ENCODE results near the gene DOCK8.

The DOCK8 gene

GRCh38 chr9:472479-473075, 257.9 kb downstream of the DOCK8 start:
- Histone ChIP-seq H3K36me3 (ENCODE audit: control insufficient read depth in 2 of 2, insufficient read depth in 2 of 2, low read length in 2 of 2) (no peaks in the 10 kb centered on the region), H3K27ac (ENCODE audit: low read length) (no peak overlapping the region), H3K4me3 (ENCODE audit: low read length in 2 of 2) (no peak overlapping the region), H3K9ac (ENCODE audit: low read length in 2 of 2) (no peak overlapping the region), H3K27me3 (ENCODE audit: control insufficient read depth in 1 of 2, insufficient read depth in 2 of 2, low read length in 2 of 2) (no peaks in the 10 kb centered on the region), H3K4me1 (ENCODE audit: control insufficient read depth, insufficient read depth, low read length) (peaks cover 17% of the 10 kb centered on the region), H3K9me3 (ENCODE audit: control insufficient read depth in 2 of 2, low read length in 2 of 2) (no peaks in the 10 kb centered on the region)

DNA sequence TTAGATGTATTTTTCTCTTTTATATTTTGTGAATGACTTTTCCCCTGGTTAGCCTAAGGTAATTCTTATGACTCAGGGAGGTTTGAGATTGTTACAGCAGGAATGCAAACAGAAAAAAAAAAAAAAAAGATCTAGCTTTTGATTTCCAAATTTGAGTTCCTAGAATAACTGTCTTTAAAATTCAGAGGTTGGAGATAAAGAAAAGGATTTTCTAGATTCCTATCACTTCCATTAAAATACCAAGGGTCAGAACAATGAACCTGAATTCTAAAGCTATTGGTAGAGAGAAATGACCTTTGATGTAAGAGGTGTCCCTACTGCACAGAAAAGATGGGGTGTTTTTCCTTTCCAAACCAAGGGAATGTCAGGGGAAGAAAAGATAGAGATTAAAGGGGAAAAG, 262.5 kb downstream of the DOCK8 start:
- no peak overlapping the region for H3K27ac ChIP-seq (ENCODE audit: low read length)
- no peaks in the 10 kb centered on the region for H3K27me3 ChIP-seq (ENCODE audit: control insufficient read depth in 1 of 2, insufficient read depth in 2 of 2, low read length in 2 of 2)
- no peak overlapping the region for H3K4me3 ChIP-seq (ENCODE audit: low read length in 2 of 2)
- H3K9ac ChIP-seq (ENCODE audit: low read length in 2 of 2), result no peak overlapping the region
- no peaks in the 10 kb centered on the region for H3K9me3 ChIP-seq (ENCODE audit: control insufficient read depth in 2 of 2, low read length in 2 of 2)
- no peaks in the 10 kb centered on the region for H3K4me1 ChIP-seq (ENCODE audit: control insufficient read depth, insufficient read depth, low read length)
- H3K36me3 ChIP-seq (ENCODE audit: control insufficient read depth in 2 of 2, insufficient read depth in 2 of 2, low read length in 2 of 2), result no peaks in the 10 kb centered on the region

- Histone ChIP-seq H3K4me3 (ENCODE audit: low read length in 2 of 2) (no peak overlapping the region), H3K27me3 (ENCODE audit: control insufficient read depth in 1 of 2, insufficient read depth in 2 of 2, low read length in 2 of 2) (no peaks in the 10 kb centered on the region), H3K9me3 (ENCODE audit: control insufficient read depth in 2 of 2, low read length in 2 of 2) (no peaks in the 10 kb centered on the region), H3K9ac (ENCODE audit: low read length in 2 of 2) (no peak overlapping the region), H3K4me1 (ENCODE audit: control insufficient read depth, insufficient read depth, low read length) (no peaks in the 10 kb centered on the region), H3K36me3 (ENCODE audit: control insufficient read depth in 2 of 2, insufficient read depth in 2 of 2, low read length in 2 of 2) (no peaks in the 10 kb centered on the region), H3K27ac (ENCODE audit: low read length) (no peak overlapping the region)
Measured at GRCh38 chr9:479304-479970, 264.8 kb downstream of the DOCK8 start.

GRCh38 chr9:479971-480350, 265.3 kb downstream of the DOCK8 start:
- no peaks in the 10 kb centered on the region for H3K4me1 ChIP-seq (ENCODE audit: control insufficient read depth, insufficient read depth, low read length)
- H3K9ac ChIP-seq (ENCODE audit: low read length in 2 of 2), result no peak overlapping the region
- no peak overlapping the region for H3K27ac ChIP-seq (ENCODE audit: low read length)
- H3K9me3 ChIP-seq (ENCODE audit: control insufficient read depth in 2 of 2, low read length in 2 of 2), result no peaks in the 10 kb centered on the region
- no peak overlapping the region for H3K4me3 ChIP-seq (ENCODE audit: low read length in 2 of 2)
- no peaks in the 10 kb centered on the region for H3K27me3 ChIP-seq (ENCODE audit: control insufficient read depth in 1 of 2, insufficient read depth in 2 of 2, low read length in 2 of 2)
- no peaks in the 10 kb centered on the region for H3K36me3 ChIP-seq (ENCODE audit: control insufficient read depth in 2 of 2, insufficient read depth in 2 of 2, low read length in 2 of 2)

GRCh38 chr9:482739-483138, 268.1 kb downstream of the DOCK8 start:
- Histone ChIP-seq H3K36me3 (ENCODE audit: control insufficient read depth in 2 of 2, insufficient read depth in 2 of 2, low read length in 2 of 2) (no peaks in the 10 kb centered on the region), H3K27me3 (ENCODE audit: control insufficient read depth in 1 of 2, insufficient read depth in 2 of 2, low read length in 2 of 2) (no peaks in the 10 kb centered on the region)

DNA sequence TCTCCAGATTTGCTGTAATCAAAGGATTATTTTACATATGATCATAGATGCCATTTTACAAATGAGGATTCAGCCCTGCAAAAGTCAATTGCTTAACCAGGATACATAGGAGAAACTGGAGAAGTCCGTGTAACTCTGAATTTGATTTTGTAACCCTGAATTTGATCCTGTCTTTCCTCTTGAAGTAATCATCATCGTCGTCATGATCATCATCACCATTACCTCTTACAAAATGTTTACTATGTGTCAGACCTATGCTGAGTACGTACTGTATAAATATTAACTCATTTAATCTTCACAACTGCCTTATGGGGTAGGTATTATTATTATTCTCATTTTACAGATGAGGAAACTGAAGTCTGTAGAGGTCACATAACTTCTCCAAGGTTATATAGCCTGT, 271.5 kb downstream of the DOCK8 start:
- Histone ChIP-seq H3K27me3 (ENCODE audit: control insufficient read depth in 1 of 2, insufficient read depth in 2 of 2, low read length in 2 of 2) (no peaks in the 10 kb centered on the region), H3K4me1 (ENCODE audit: control insufficient read depth, insufficient read depth, low read length) (no peaks in the 10 kb centered on the region), H3K4me3 (ENCODE audit: low read length in 2 of 2) (no peak overlapping the region), H3K36me3 (ENCODE audit: control insufficient read depth in 2 of 2, insufficient read depth in 2 of 2, low read length in 2 of 2) (no peaks in the 10 kb centered on the region), H3K9me3 (ENCODE audit: control insufficient read depth in 2 of 2, low read length in 2 of 2) (no peaks in the 10 kb centered on the region), H3K9ac (ENCODE audit: low read length in 2 of 2) (no peak overlapping the region), H3K27ac (ENCODE audit: low read length) (no peak overlapping the region)

More at GRCh38 chr9:482739-483138, 268.1 kb downstream of the DOCK8 start:
- H3K4me1 ChIP-seq (ENCODE audit: control insufficient read depth, insufficient read depth, low read length), result no peaks in the 10 kb centered on the region
- no peak overlapping the region for H3K27ac ChIP-seq (ENCODE audit: low read length)
- H3K9ac ChIP-seq (ENCODE audit: low read length in 2 of 2), result no peak overlapping the region
- H3K4me3 ChIP-seq (ENCODE audit: low read length in 2 of 2), result no peak overlapping the region
- H3K9me3 ChIP-seq (ENCODE audit: control insufficient read depth in 2 of 2, low read length in 2 of 2), result no peaks in the 10 kb centered on the region

- Histone ChIP-seq H3K4me1 (ENCODE audit: control insufficient read depth, insufficient read depth, low read length) (no peaks in the 10 kb centered on the region), H3K9ac (ENCODE audit: low read length in 2 of 2) (no peak overlapping the region), H3K27ac (ENCODE audit: low read length) (no peak overlapping the region), H3K27me3 (ENCODE audit: control insufficient read depth in 1 of 2, insufficient read depth in 2 of 2, low read length in 2 of 2) (no peaks in the 10 kb centered on the region), H3K4me3 (ENCODE audit: low read length in 2 of 2) (no peak overlapping the region), H3K9me3 (ENCODE audit: control insufficient read depth in 2 of 2, low read length in 2 of 2) (no peaks in the 10 kb centered on the region), H3K36me3 (ENCODE audit: control insufficient read depth in 2 of 2, insufficient read depth in 2 of 2, low read length in 2 of 2) (no peaks in the 10 kb centered on the region)
Measured at GRCh38 chr9:487429-487828, 272.8 kb downstream of the DOCK8 start.

DNA sequence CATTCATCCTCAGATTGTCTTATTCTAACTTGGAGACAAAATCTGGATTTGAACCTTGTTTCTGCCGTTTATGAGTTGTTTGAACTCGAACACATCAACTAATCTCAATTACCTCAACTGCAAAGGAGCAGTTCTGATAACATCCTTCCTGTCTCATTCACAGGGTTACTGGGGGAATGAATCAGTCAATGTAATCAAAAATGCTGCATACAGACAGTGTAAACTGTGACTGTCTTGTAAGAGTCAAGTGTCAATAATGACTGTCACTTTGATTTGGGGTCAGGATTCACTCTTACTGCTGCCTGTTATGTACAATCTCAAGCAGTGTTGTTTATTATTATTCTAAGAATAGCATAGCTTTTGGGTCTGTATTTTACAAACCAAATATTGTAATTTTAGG, 273.8 kb downstream of the DOCK8 start:
- Histone ChIP-seq H3K27me3 (ENCODE audit: control insufficient read depth in 1 of 2, insufficient read depth in 2 of 2, low read length in 2 of 2) (no peaks in the 10 kb centered on the region), H3K9ac (ENCODE audit: low read length in 2 of 2) (no peak overlapping the region), H3K4me3 (ENCODE audit: low read length in 2 of 2) (no peak overlapping the region), H3K27ac (ENCODE audit: low read length) (no peak overlapping the region), H3K36me3 (ENCODE audit: control insufficient read depth in 2 of 2, insufficient read depth in 2 of 2, low read length in 2 of 2) (no peaks in the 10 kb centered on the region), H3K9me3 (ENCODE audit: control insufficient read depth in 2 of 2, low read length in 2 of 2) (no peaks in the 10 kb centered on the region), H3K4me1 (ENCODE audit: control insufficient read depth, insufficient read depth, low read length) (no peaks in the 10 kb centered on the region)

DNA sequence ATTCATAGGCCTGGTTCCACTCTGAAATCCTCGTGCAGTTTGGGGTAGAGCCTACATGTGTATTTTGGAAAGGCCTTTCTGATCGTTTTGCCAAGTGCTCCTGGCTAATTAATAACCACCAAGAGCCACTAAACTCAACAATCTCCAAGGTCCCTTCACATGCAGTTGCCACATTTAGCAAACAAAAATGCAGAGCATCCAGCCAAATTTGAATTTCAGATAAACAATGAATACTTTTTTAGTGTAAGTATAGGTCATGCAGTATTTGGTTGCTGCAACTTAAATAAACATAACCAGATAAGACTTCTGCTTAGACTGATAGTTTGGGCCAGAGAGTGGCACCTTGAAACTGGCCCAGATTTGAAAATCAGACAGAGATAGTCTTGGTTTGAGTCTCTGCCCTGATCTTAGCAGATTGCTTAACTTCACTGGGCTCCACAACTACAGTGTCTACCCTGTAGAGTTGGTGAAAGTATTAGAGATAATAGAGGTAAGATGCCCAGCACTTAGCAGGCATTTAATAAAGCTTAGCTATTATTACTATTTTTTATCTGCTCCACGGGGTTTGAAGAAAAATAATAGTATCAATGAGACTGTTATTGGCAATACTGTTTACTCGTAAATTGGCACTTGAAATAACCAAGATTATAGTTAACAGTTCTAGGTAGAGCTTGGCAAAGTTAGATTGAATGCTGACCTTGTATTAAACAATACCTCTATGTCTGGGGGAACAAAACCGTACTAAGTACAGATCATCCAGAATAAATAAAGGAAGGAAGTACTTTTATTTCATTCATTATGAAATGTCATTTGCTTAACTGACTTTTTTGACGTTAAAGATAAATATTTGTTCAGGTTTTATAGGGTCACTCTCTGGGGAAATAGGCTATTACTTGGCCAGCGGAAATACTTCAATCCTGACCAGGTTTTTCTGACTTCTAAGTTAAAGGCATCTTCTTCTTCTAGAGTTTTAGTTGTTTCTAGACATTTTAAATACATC, 274.8 kb downstream of the DOCK8 start:
- no peaks in the 10 kb centered on the region for H3K27me3 ChIP-seq (ENCODE audit: control insufficient read depth in 1 of 2, insufficient read depth in 2 of 2, low read length in 2 of 2)
- H3K9ac ChIP-seq (ENCODE audit: low read length in 2 of 2), result no peak overlapping the region
- H3K4me1 ChIP-seq (ENCODE audit: control insufficient read depth, insufficient read depth, low read length), result no peaks in the 10 kb centered on the region
- H3K4me3 ChIP-seq (ENCODE audit: low read length in 2 of 2), result no peak overlapping the region
- H3K9me3 ChIP-seq (ENCODE audit: control insufficient read depth in 2 of 2, low read length in 2 of 2), result no peaks in the 10 kb centered on the region
- no peaks in the 10 kb centered on the region for H3K36me3 ChIP-seq (ENCODE audit: control insufficient read depth in 2 of 2, insufficient read depth in 2 of 2, low read length in 2 of 2)
- no peak overlapping the region for H3K27ac ChIP-seq (ENCODE audit: low read length)

DNA sequence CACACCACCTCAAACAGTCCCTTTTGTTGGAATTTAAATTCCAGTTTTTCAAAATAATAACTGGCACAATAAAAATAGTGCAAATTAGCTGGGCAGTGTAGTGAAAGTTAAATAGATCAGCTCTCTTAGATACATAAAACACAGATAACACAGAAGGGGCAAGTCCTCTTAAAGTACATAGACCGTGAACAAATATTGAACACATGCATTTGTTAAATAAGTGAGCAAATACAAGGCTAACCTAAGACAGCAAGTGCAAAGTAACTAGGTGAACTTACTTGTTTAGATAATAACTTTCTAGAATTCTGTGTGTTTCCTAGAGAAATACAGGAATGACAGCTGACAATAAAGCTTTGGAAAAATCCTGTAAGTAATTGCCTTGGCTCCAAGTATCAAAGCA, 280.1 kb downstream of the DOCK8 start:
- Histone ChIP-seq H3K9me3 (ENCODE audit: control insufficient read depth in 2 of 2, low read length in 2 of 2) (no peaks in the 10 kb centered on the region), H3K27ac (ENCODE audit: low read length) (no peak overlapping the region), H3K4me3 (ENCODE audit: low read length in 2 of 2) (no peak overlapping the region), H3K4me1 (ENCODE audit: control insufficient read depth, insufficient read depth, low read length) (no peaks in the 10 kb centered on the region), H3K9ac (ENCODE audit: low read length in 2 of 2) (no peak overlapping the region), H3K27me3 (ENCODE audit: control insufficient read depth in 1 of 2, insufficient read depth in 2 of 2, low read length in 2 of 2) (no peaks in the 10 kb centered on the region), H3K36me3 (ENCODE audit: control insufficient read depth in 2 of 2, insufficient read depth in 2 of 2, low read length in 2 of 2) (no peaks in the 10 kb centered on the region)
